Tibial nerve (tissue), 4 donors: Measurements from ENCODE around the gene SIRPD.

ENCODE experiments used
- EP300 ChIP-seq, 2 donors: sonication (generic); formaldehyde crosslinking; IDR thresholded peaks; one replicate each; pipeline ENCODE4 v1.6.1; 2017; ENCODE audit warnings: antibody characterized with exemption in 2 of 2, mild to moderate bottlenecking in 1 of 2
- POLR2A ChIP-seq, 2 donors: fragments of 450-650 bp; IDR thresholded peaks; one replicate each; pipeline ENCODE4 v1.6.1; 2017; ENCODE audit warnings: antibody characterized with exemption in 2 of 2, mild to moderate bottlenecking in 2 of 2, moderate library complexity in 2 of 2
- TF ChIP-seq, protein P1 (sequence below), 5 experiments: fragments of 200-600 bp in 3 of 5; fragments of 450-650 bp in 2 of 5; sonication (generic) in 3 of 5; IDR thresholded peaks; one replicate each; pipeline ENCODE4 v1.5.1; 2016 to 2019; ENCODE audit warnings: antibody characterized with exemption in 5 of 5, mild to moderate bottlenecking in 3 of 5, moderate library complexity in 2 of 5

DNA sequence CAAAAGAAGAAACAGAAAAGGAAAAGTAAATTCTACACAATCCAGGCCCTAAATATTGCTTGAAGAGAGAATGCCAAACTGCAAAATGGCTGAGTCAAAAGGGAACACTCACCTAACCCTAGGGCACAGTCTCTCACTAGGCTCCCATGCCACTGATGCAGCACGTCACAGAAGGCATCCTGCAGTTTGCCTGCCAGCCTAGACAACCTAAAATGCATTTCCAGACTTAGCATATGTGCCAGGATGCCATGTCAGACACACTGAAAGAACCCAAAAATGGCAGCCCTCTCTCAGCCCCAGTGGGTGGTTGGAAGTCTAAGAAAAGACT is 10.6 kb upstream of the SIRPD start:
- TF ChIP-seq, protein P1, sequence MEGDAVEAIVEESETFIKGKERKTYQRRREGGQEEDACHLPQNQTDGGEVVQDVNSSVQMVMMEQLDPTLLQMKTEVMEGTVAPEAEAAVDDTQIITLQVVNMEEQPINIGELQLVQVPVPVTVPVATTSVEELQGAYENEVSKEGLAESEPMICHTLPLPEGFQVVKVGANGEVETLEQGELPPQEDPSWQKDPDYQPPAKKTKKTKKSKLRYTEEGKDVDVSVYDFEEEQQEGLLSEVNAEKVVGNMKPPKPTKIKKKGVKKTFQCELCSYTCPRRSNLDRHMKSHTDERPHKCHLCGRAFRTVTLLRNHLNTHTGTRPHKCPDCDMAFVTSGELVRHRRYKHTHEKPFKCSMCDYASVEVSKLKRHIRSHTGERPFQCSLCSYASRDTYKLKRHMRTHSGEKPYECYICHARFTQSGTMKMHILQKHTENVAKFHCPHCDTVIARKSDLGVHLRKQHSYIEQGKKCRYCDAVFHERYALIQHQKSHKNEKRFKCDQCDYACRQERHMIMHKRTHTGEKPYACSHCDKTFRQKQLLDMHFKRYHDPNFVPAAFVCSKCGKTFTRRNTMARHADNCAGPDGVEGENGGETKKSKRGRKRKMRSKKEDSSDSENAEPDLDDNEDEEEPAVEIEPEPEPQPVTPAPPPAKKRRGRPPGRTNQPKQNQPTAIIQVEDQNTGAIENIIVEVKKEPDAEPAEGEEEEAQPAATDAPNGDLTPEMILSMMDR (IDR thresholded peaks at IDR 0.05): no peak
- no peak for TF ChIP-seq POLR2A (IDR thresholded peaks at IDR 0.05)
- no peak for TF ChIP-seq EP300 (IDR thresholded peaks at IDR 0.05)
